ENCODE measurements around the gene C15orf40. TPM values are rescaled to one million over a fixed set of nuclear protein-coding genes. Genes with fewer than 3 reads are reported as not detected.

The C15orf40 gene
- polyA plus RNA-seq, 2 of the 4 experiments (the other 2 are of a cell fraction): 48.0 to 55.0 TPM

GRCh38 chr15:82964890-82965289, 46.5 kb downstream of the C15orf40 start:
- no peak overlapping the region for H3K4me2 ChIP-seq
- no peak for TF ChIP-seq ATOH8 (CRISPR knock-in tag; IDR thresholded peaks at IDR 0.05; ENCODE audit: low read depth)
- TF ChIP-seq NPAS2 (CRISPR knock-in tag; IDR thresholded peaks at IDR 0.05; ENCODE audit: borderline replicate concordance): no peak
- TF ChIP-seq RNF2 (IDR thresholded peaks at IDR 0.05; ENCODE audit: borderline replicate concordance, low read depth): no peak
- no peak for TF ChIP-seq PHF8 (IDR thresholded peaks at IDR 0.05; ENCODE audit: borderline replicate concordance, low read depth)
- no peak for TF ChIP-seq ZFP36 (IDR thresholded peaks at IDR 0.05; ENCODE audit: borderline replicate concordance, partially characterized antibody)
- no peak for TF ChIP-seq KDM1A (IDR thresholded peaks at IDR 0.05; ENCODE audit: low read depth)
- no peak for TF ChIP-seq FOSB (CRISPR knock-in tag; IDR thresholded peaks at IDR 0.05)
- no peak for TF ChIP-seq CHD2 (IDR thresholded peaks at IDR 0.05; ENCODE audit: low read length, partially characterized antibody)
- TF ChIP-seq SREBF2 (IDR thresholded peaks at IDR 0.05): no peak
- no peak for TF ChIP-seq PBX3 (IDR thresholded peaks at IDR 0.05)
- TF ChIP-seq ZNF302 (CRISPR knock-in tag; IDR thresholded peaks at IDR 0.05): no peak
- no peak for TF ChIP-seq ZC3H11A (IDR thresholded peaks at IDR 0.05)
- no peak for TF ChIP-seq ESRRA (IDR thresholded peaks at IDR 0.05; ENCODE audit: borderline replicate concordance, low read length)
- CTCF ChIA-PET: interaction anchor here (0.6 kb wide), 2 partner anchors 16 to 116 kb away, joined by 3 to 4 read pairs; no protein-coding TSS in a partner anchor
- FAIRE-seq: no peak
- ATAC-seq: no peak
- no peaks in the 10 kb centered on the region for H3K9me3 ChIP-seq
- H3K4me1 ChIP-seq: no peaks in the 10 kb centered on the region
- no peak for DNase-seq (ENCODE audit: low read depth in 1 of 2, low spot score in 1 of 2)
- no peak overlapping the region for H3K4me3 ChIP-seq
- no peak overlapping the region for H3K27ac ChIP-seq
- POLR2A ChIA-PET: no interaction called here
- 90% methylated on average over 5 of the region's 5 CpGs for WGBS (ENCODE audit: missing lambda C conversion rate)

GRCh38 chr15:82963471-82964341, 47.7 kb downstream of the C15orf40 start:
- FAIRE-seq (no peak), ATAC-seq (no peak), DNase-seq (ENCODE audit: low read depth in 1 of 2, low spot score in 1 of 2) (no peak)
- no peaks in the 10 kb centered on the region for H3K4me1 ChIP-seq
- 85% methylated on average over 7 of the region's 7 CpGs for WGBS (ENCODE audit: missing lambda C conversion rate)
- no peaks in the 10 kb centered on the region for H3K9me3 ChIP-seq
- no peak overlapping the region for H3K4me3 ChIP-seq
- no peak overlapping the region for H3K27ac ChIP-seq
- TF ChIP-seq CBX2 (IDR thresholded peaks at IDR 0.05; ENCODE audit: borderline replicate concordance, low read depth) (no peak), HEYL (CRISPR knock-in tag; IDR thresholded peaks at IDR 0.05) (no peak), FOSB (CRISPR knock-in tag; IDR thresholded peaks at IDR 0.05) (no peak), CHD2 (IDR thresholded peaks at IDR 0.05; ENCODE audit: low read length, partially characterized antibody) (no peak), TFCP2L1 (CRISPR knock-in tag; IDR thresholded peaks at IDR 0.05) (no peak), HMGXB4 (CRISPR knock-in tag; IDR thresholded peaks at IDR 0.05; ENCODE audit: borderline replicate concordance) (no peak), NR3C1 (IDR thresholded peaks at IDR 0.05) (no peak), HDAC2 (IDR thresholded peaks at IDR 0.05) (no peak), TP53 (CRISPR knock-in tag; IDR thresholded peaks at IDR 0.05) (no peak), CHD4 (IDR thresholded peaks at IDR 0.05; ENCODE audit: borderline replicate concordance) (no peak), USF2 (IDR thresholded peaks at IDR 0.05) (no peak), RARB (CRISPR knock-in tag; IDR thresholded peaks at IDR 0.05) (no peak), MAFK (IDR thresholded peaks at IDR 0.05; ENCODE audit: partially characterized antibody) (no peak), BHLHE40 (IDR thresholded peaks at IDR 0.05; ENCODE audit: low read depth, low read length) (no peak), RFX5 (IDR thresholded peaks at IDR 0.05) (no peak), ZFP36 (IDR thresholded peaks at IDR 0.05; ENCODE audit: borderline replicate concordance, partially characterized antibody) (no peak), ATOH8 (CRISPR knock-in tag; IDR thresholded peaks at IDR 0.05; ENCODE audit: low read depth) (no peak), MAZ (IDR thresholded peaks at IDR 0.05; ENCODE audit: borderline replicate concordance, low read depth, low read length) (no peak), MYC (IDR thresholded peaks at IDR 0.05; ENCODE audit: borderline replicate concordance, low read length) (no peak)
- POLR2A ChIA-PET: no interaction called here
- CTCF ChIA-PET: interaction anchor here (1.1 to 2.1 kb wide), 2 partner anchors 37 to 114 kb away, joined by 3 to 7 read pairs; no protein-coding TSS in a partner anchor
- no peak overlapping the region for H3K4me2 ChIP-seq

All from A549 (cell line).